CD4-positive, alpha-beta memory T cell (primary cell): ENCODE data around the gene CST6. TPM values are rescaled to one million over a fixed set of nuclear protein-coding genes. Genes with fewer than 3 reads are reported as not detected.

Source experiments
- CTCF ChIA-PET: fragments of 350-600 bp; sonication (Branson Sonifier 250); formaldehyde crosslinking; loops from one replicate; lab custom pipeline; 2021; ENCODE audit warnings: inconsistent platforms; ENCODE audit not compliant: partially characterized antibody; lab: Charles Lee
- POLR2A ChIA-PET: fragments of 350-600 bp; sonication (Branson Sonifier 250); formaldehyde crosslinking; loops from one replicate; lab custom pipeline; 2021; ENCODE audit not compliant: partially characterized antibody; lab: Charles Lee
- DNase-seq, 5 donors: peaks; one replicate each; pipeline versions ENCODE4 v3.0.0 to v3.0.0-alpha.2; 2020 to 2022; ENCODE audit warnings: mixed read lengths in 1 of 5
- H3K27ac ChIP-seq: one replicate; pipeline ENCODE4 v1.7.0; 2013; ENCODE audit warnings: low read depth, low read length
- H3K27me3 ChIP-seq: 2 replicates; pipeline ENCODE4 v1.7.0; 2013; ENCODE audit warnings: mild to moderate bottlenecking, low read length, moderate library complexity; ENCODE audit not compliant: insufficient read depth
- H3K36me3 ChIP-seq: 2 replicates; pipeline ENCODE4 v1.7.0; 2013; ENCODE audit warnings: mild to moderate bottlenecking, low read length, moderate library complexity; ENCODE audit not compliant: insufficient read depth
- H3K4me1 ChIP-seq: 2 replicates; pipeline ENCODE4 v1.7.0; 2013; ENCODE audit warnings: mild to moderate bottlenecking, low read length, moderate library complexity; ENCODE audit not compliant: insufficient read depth
- H3K4me3 ChIP-seq, 2 donors: one replicate each; pipeline ENCODE4 v1.7.0; 2013; ENCODE audit warnings: low read length in 2 of 2, mild to moderate bottlenecking in 1 of 2
- H3K9me3 ChIP-seq, 2 donors: one replicate each; pipeline ENCODE4 v1.7.0; 2013; ENCODE audit warnings: low read length in 2 of 2, control low read depth in 1 of 2; ENCODE audit not compliant: control insufficient read depth in 1 of 2
- H3K27ac Mint-ChIP-seq, 7 donors: one replicate each; pipeline ENCODE4 v1.8.0; 2020 to 2021; ENCODE audit warnings: mixed read lengths in 7 of 7, mild to moderate bottlenecking in 6 of 7, inconsistent platforms in 3 of 7, moderate library complexity in 3 of 7
- H3K27me3 Mint-ChIP-seq, 2 donors: one replicate each; pipeline ENCODE4 v1.8.0; 2020 to 2021; ENCODE audit warnings: mixed read lengths in 2 of 2
- H3K36me3 Mint-ChIP-seq, 2 donors: one replicate each; pipeline ENCODE4 v1.8.0; 2020 to 2021; ENCODE audit warnings: mixed read lengths in 2 of 2, inconsistent platforms in 1 of 2, mild to moderate bottlenecking in 1 of 2
- H3K4me1 Mint-ChIP-seq, 4 donors: one replicate each; pipeline ENCODE4 v1.8.0; 2020 to 2021; ENCODE audit warnings: mixed read lengths in 4 of 4, mild to moderate bottlenecking in 1 of 4
- H3K4me3 Mint-ChIP-seq, 8 donors: one replicate each; pipeline ENCODE4 v1.8.0; 2020 to 2021; ENCODE audit warnings: mixed read lengths in 8 of 8, mild to moderate bottlenecking in 7 of 8, moderate library complexity in 6 of 8, inconsistent platforms in 3 of 8
- H3K9me3 Mint-ChIP-seq, 8 donors: one replicate each; pipeline ENCODE4 v1.8.0; 2020 to 2021; ENCODE audit warnings: mixed read lengths in 8 of 8, mild to moderate bottlenecking in 5 of 8, inconsistent platforms in 3 of 8, moderate library complexity in 1 of 8
- intact Hi-C: fragments of 100-400 bp; cut with micrococcal nuclease; formaldehyde crosslinking; loops from one replicate; pipeline ENCODE4 v1.15.1; 2023
- polyA plus RNA-seq, 2 donors: library from polyadenylated mRNA; unstranded; fragments of 300-500 nt; fragmentation: Illumina TruSeq; gene quantifications; one replicate each; pipeline ENCODE4 v1.2.3, GENCODE V29; 2021
- total RNA-seq, 2 experiments: library from RNA; stranded (reverse); gene quantifications; one replicate each; pipeline ENCODE4 v1.2.3, GENCODE V29; 2021

CST6 gene
- total and polyA plus RNA-seq, 4 experiments from 2014 or later, result not detected

GRCh38 chr11:66055021-66055420 is 43.2 kb downstream of the CST6 start:
- H3K9me3 ChIP-seq, result no peaks in the 10 kb centered on the region
- H3K9me3 Mint-ChIP-seq, result no peaks in the 10 kb centered on the region
- intact Hi-C loops, result no loop called here

DNA sequence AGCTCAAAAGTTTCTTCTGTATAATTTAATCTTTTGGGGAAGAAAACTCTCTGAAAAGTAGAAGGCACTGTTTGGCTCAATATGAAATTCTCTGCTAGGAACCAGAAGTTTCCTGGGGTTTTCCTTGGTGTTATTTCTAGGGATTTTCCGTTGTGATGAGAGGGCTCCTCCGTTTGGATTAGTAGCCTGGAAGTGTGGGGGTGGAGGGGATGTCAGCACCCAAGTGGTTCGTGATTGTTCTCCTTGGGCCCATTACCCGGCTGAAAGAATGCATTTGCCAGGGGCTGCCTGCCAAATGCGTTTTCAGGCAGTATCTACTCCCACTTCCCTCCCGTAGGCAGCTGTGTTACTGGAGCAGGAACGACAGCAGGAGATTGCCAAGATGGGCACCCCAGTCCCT is 44.7 kb downstream of the CST6 start:
- peaks cover 16% of the 10 kb centered on the region for H3K4me1 ChIP-seq
- intact Hi-C loops, result no loop called here
- H3K4me3 ChIP-seq, result no peak overlapping the region
- H3K9me3 ChIP-seq, result no peaks in the 10 kb centered on the region
- ChIA-PET POLR2A (interaction anchor here (0.9 to 8.0 kb wide), 3 partner anchors 11 to 45 kb away, joined by 3 to 66 read pairs (median 4); partner anchors contain the start of gene PACS1), CTCF (interaction anchor here (1.9 to 6.7 kb wide), 2 partner anchors 10 to 11 kb away, joined by 11 to 104 read pairs; no protein-coding TSS in a partner anchor)
- Mint-ChIP-seq H3K9me3 (no peaks in the 10 kb centered on the region), H3K27ac (peak overlapping the region in 1 of 7 donors; percentile 17), H3K4me3 (no peak overlapping the region), H3K27me3 (no peaks in the 10 kb centered on the region), H3K36me3 (peaks cover 71 to 80% of the 10 kb centered on the region in 2 donors), H3K4me1 (peaks cover 8 to 31% (median 20%) of the 10 kb centered on the region in 4 donors)
- H3K27me3 ChIP-seq, result no peaks in the 10 kb centered on the region
- no peak for DNase-seq
- peaks cover 68% of the 10 kb centered on the region for H3K36me3 ChIP-seq
- H3K27ac ChIP-seq, result no peak overlapping the region

More at GRCh38 chr11:66055021-66055420, 43.2 kb downstream of the CST6 start:
- no peaks in the 10 kb centered on the region for H3K27me3 Mint-ChIP-seq
- Histone ChIP-seq H3K4me3 (no peak overlapping the region), H3K27me3 (no peaks in the 10 kb centered on the region), H3K27ac (peak overlapping the region; percentile 10), H3K4me1 (peaks cover 23% of the 10 kb centered on the region), H3K36me3 (peaks cover 54% of the 10 kb centered on the region)
- H3K4me3 Mint-ChIP-seq, result peak overlapping the region in 1 of 8 donors; percentile 76
- H3K36me3 Mint-ChIP-seq, result peaks cover 58 to 65% of the 10 kb centered on the region in 2 donors
- ChIA-PET CTCF (interaction anchor here (1.0 to 6.7 kb wide), 4 partner anchors 11 to 81 kb away, joined by 3 to 104 read pairs (median 20); no protein-coding TSS in a partner anchor), POLR2A (interaction anchor here (0.9 to 8.0 kb wide), 2 partner anchors 10 to 15 kb away, joined by 3 to 66 read pairs; partner anchors contain the start of gene PACS1)
- H3K27ac Mint-ChIP-seq, result peak overlapping the region in 3 of 7 donors; percentile 16 to 78 (median 19)
- DNase-seq, result no peak
- peaks cover 12 to 41% (median 26%) of the 10 kb centered on the region in 4 donors for H3K4me1 Mint-ChIP-seq

DNA sequence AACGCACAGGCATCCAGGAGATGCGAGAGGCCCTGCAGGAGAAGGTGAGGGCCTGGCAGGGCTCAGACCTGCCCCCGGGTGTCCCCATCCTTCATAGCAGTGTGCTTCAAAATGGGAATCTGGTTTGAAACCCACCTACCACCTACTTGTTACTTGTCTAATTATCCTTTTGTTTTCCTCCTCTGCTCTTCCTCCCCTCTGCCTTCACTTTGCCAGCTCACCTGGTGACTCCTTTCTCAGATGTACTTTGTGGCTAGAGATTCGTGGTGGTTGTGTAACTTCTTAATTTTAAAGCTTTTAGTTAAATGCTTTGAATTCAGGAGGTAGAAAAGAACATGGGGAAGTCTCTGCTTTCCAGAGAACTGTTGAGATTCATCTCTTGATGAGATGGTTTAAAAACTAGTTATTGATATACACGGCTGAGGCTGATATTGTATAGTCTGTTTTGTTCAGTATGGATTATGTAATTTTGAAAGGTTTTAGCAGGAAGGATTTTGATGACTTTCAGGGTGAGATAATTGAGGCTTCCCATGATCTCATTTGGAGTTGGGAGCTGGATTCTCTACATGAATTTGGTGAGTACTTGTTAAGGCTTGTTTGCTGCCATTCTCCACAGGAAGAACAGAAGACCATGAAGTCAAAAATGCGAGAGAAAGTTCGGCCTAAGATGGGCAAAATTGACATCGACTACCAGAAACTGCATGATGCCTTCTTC is 48.3 kb downstream of the CST6 start:
- Histone ChIP-seq H3K9me3 (no peaks in the 10 kb centered on the region), H3K4me3 (no peak overlapping the region), H3K36me3 (peaks cover 87% of the 10 kb centered on the region), H3K4me1 (no peaks in the 10 kb centered on the region), H3K27ac (no peak overlapping the region), H3K27me3 (no peaks in the 10 kb centered on the region)
- Mint-ChIP-seq H3K27ac (peak overlapping the region in 4 of 7 donors; percentile 6 to 87 (median 66)), H3K27me3 (no peaks in the 10 kb centered on the region), H3K4me1 (peaks cover 5 to 25% (median 10%) of the 10 kb centered on the region in 4 donors), H3K36me3 (peaks cover 82 to 91% of the 10 kb centered on the region in 2 donors), H3K9me3 (peaks cover 0 to 2% (median 0%) of the 10 kb centered on the region in 8 donors), H3K4me3 (no peak overlapping the region)
- ChIA-PET POLR2A (interaction anchor here (0.5 to 3.9 kb wide), 4 partner anchors 10 to 175 kb away, joined by 3 to 19 read pairs (median 3); partner anchors contain the start of gene PACS1), CTCF (interaction anchor here (1.1 to 2.8 kb wide), 3 partner anchors 8 to 73 kb away, joined by 3 to 25 read pairs (median 9); no protein-coding TSS in a partner anchor)
- intact Hi-C loops, result no loop called here
- no peak for DNase-seq

- H3K4me1 Mint-ChIP-seq, result peaks cover 7 to 25% (median 13%) of the 10 kb centered on the region in 4 donors
- ChIA-PET CTCF (interaction anchor here (11.2 kb wide), 1 partner anchor 73 kb away, joined by 178 read pairs; no protein-coding TSS in a partner anchor), POLR2A (no interaction called here)
- H3K27ac Mint-ChIP-seq, result peak overlapping the region in 5 of 7 donors; percentile 40 to 73 (median 62)
- H3K4me1 ChIP-seq, result no peaks in the 10 kb centered on the region
- H3K27me3 ChIP-seq, result no peaks in the 10 kb centered on the region
- intact Hi-C loops, result no loop called here
- H3K27ac ChIP-seq, result no peak overlapping the region
- H3K9me3 Mint-ChIP-seq, result peaks cover 0 to 5% (median 0%) of the 10 kb centered on the region in 8 donors
- H3K4me3 Mint-ChIP-seq, result no peak overlapping the region
- peaks cover 84% of the 10 kb centered on the region for H3K36me3 ChIP-seq
- peaks cover 81 to 87% of the 10 kb centered on the region in 2 donors for H3K36me3 Mint-ChIP-seq
- no peaks in the 10 kb centered on the region for H3K27me3 Mint-ChIP-seq
- no peak overlapping the region for H3K4me3 ChIP-seq
- no peaks in the 10 kb centered on the region for H3K9me3 ChIP-seq
- DNase-seq, result no peak
These were observed 49.5 kb downstream of the CST6 start for GRCh38 chr11:66061268-66061667.

- intact Hi-C loops, result no loop called here
- POLR2A ChIA-PET, result interaction anchor here (1.5 to 3.2 kb wide), 2 partner anchors 10 to 19 kb away, joined by 4 to 16 read pairs; partner anchors contain the start of gene SF3B2
- no peak overlapping the region for H3K27ac ChIP-seq
- CTCF ChIA-PET, result interaction anchor here (1.7 to 14.8 kb wide), 5 partner anchors 9 to 72 kb away, joined by 4 to 231 read pairs (median 146); partner anchors contain the start of gene SF3B2
- Mint-ChIP-seq H3K4me1 (peaks cover 11 to 30% (median 22%) of the 10 kb centered on the region in 4 donors), H3K27ac (peak overlapping the region in 3 of 7 donors; percentile 27 to 63 (median 40)), H3K4me3 (no peak overlapping the region), H3K27me3 (no peaks in the 10 kb centered on the region), H3K36me3 (peaks cover 81 to 87% of the 10 kb centered on the region in 2 donors), H3K9me3 (peaks cover 0 to 5% (median 0%) of the 10 kb centered on the region in 8 donors)
- DNase-seq, result no peak
- peaks cover 6% of the 10 kb centered on the region for H3K4me1 ChIP-seq
- no peaks in the 10 kb centered on the region for H3K9me3 ChIP-seq
- H3K4me3 ChIP-seq, result no peak overlapping the region
- H3K36me3 ChIP-seq, result peaks cover 86% of the 10 kb centered on the region
- no peaks in the 10 kb centered on the region for H3K27me3 ChIP-seq
These were observed 50.6 kb downstream of the CST6 start for GRCh38 chr11:66062408-66062807.

Other genes with a start within 250 kb of the CST6 start
- 10 to 100 TPM; 25.6 to 26.9 TPM for gene AP5B1, start 231.0 kb upstream of the CST6 start, total RNA-seq
- 10 to 100 TPM in 1 of 2 donors, 1 to 10 TPM in 1; 5.2 to 13.7 TPM for gene AP5B1, start 231.0 kb upstream of the CST6 start, polyA plus RNA-seq
- not detected for gene OVOL1, start 224.9 kb upstream of the CST6 start, total RNA-seq
- not detected for gene OVOL1, start 224.9 kb upstream of the CST6 start, polyA plus RNA-seq
- gene SNX32, start 178.0 kb upstream of the CST6 start, total RNA-seq, result under 1 TPM; 0.42 to 0.64 TPM
- gene SNX32, start 178.0 kb upstream of the CST6 start, polyA plus RNA-seq, result under 1 TPM; 0.68 to 0.93 TPM
- 100 to 1,000 TPM; 540 to 578 TPM for gene CFL1, start 153.8 kb upstream of the CST6 start, total RNA-seq
- gene CFL1, start 153.8 kb upstream of the CST6 start, polyA plus RNA-seq, result 1,000 to 10,000 TPM; 2,794 to 2,825 TPM
- gene MUS81, start 151.6 kb upstream of the CST6 start, total RNA-seq, result 10 to 100 TPM; 93.6 to 95.5 TPM
- 10 to 100 TPM; 24.0 to 31.1 TPM for gene MUS81, start 151.6 kb upstream of the CST6 start, polyA plus RNA-seq
- gene EFEMP2, start 139.2 kb upstream of the CST6 start, total RNA-seq, result 1 to 10 TPM; 6.0 to 8.3 TPM
- under 1 TPM; 0.40 to 0.55 TPM for gene EFEMP2, start 139.2 kb upstream of the CST6 start, polyA plus RNA-seq
- 10 to 100 TPM; 30.1 to 30.4 TPM for gene CTSW, start 132.2 kb upstream of the CST6 start, total RNA-seq
- gene CTSW, start 132.2 kb upstream of the CST6 start, polyA plus RNA-seq, result 100 to 1,000 TPM in 1 of 2 donors, 10 to 100 TPM in 1; 80.9 to 107 TPM
- gene FIBP, start 123.5 kb upstream of the CST6 start, total RNA-seq, result 10 to 100 TPM; 39.9 to 42.1 TPM
- 10 to 100 TPM; 79.3 to 99.0 TPM for gene FIBP, start 123.5 kb upstream of the CST6 start, polyA plus RNA-seq
- gene CCDC85B, start 121.3 kb upstream of the CST6 start, total RNA-seq, result 10 to 100 TPM; 22.9 to 24.9 TPM
- gene CCDC85B, start 121.3 kb upstream of the CST6 start, polyA plus RNA-seq, result 10 to 100 TPM; 60.0 to 68.3 TPM
- under 1 TPM; 0.39 to 0.79 TPM for gene FOSL1, start 111.6 kb upstream of the CST6 start, total RNA-seq
- under 1 TPM in 1 of 2 donors, not detected in 1; 0.81 TPM for gene FOSL1, start 111.6 kb upstream of the CST6 start, polyA plus RNA-seq
- 10 to 100 TPM; 57.1 to 59.5 TPM for gene C11orf68, start 92.9 kb upstream of the CST6 start, total RNA-seq
- gene C11orf68, start 92.9 kb upstream of the CST6 start, polyA plus RNA-seq, result 10 to 100 TPM; 48.0 to 81.6 TPM
- gene DRAP1, start 92.6 kb upstream of the CST6 start, total RNA-seq, result 10 to 100 TPM; 78.2 to 78.7 TPM
- gene DRAP1, start 92.6 kb upstream of the CST6 start, polyA plus RNA-seq, result 100 to 1,000 TPM in 1 of 2 donors, 10 to 100 TPM in 1; 90.4 to 102 TPM
- not detected for gene TSGA10IP, start 66.5 kb upstream of the CST6 start, total RNA-seq
- gene TSGA10IP, start 66.5 kb upstream of the CST6 start, polyA plus RNA-seq, result not detected
- gene SART1, start 50.3 kb upstream of the CST6 start, total RNA-seq, result 10 to 100 TPM; 83.9 to 90.6 TPM
- 10 to 100 TPM; 11.5 to 50.5 TPM for gene SART1, start 50.3 kb upstream of the CST6 start, polyA plus RNA-seq
- gene EIF1AD, start 9.9 kb upstream of the CST6 start, total RNA-seq, result 10 to 100 TPM; 60.2 to 65.4 TPM
- 10 to 100 TPM; 15.5 to 20.2 TPM for gene EIF1AD, start 9.9 kb upstream of the CST6 start, polyA plus RNA-seq
- gene BANF1, start 9.5 kb upstream of the CST6 start, total RNA-seq, result 10 to 100 TPM; 90.8 to 92.9 TPM
- 100 to 1,000 TPM; 159 to 163 TPM for gene BANF1, start 9.5 kb upstream of the CST6 start, polyA plus RNA-seq
- gene CATSPER1, start 14.5 kb downstream of the CST6 start, total RNA-seq, result not detected
- gene CATSPER1, start 14.5 kb downstream of the CST6 start, polyA plus RNA-seq, result not detected
- not detected for gene GAL3ST3, start 37.2 kb downstream of the CST6 start, total RNA-seq
- not detected for gene GAL3ST3, start 37.2 kb downstream of the CST6 start, polyA plus RNA-seq
- 100 to 1,000 TPM; 238 to 240 TPM for gene SF3B2, start 40.4 kb downstream of the CST6 start, total RNA-seq
- gene SF3B2, start 40.4 kb downstream of the CST6 start, polyA plus RNA-seq, result 100 to 1,000 TPM in 1 of 2 donors, 10 to 100 TPM in 1; 74.4 to 128 TPM
- gene PACS1, start 58.3 kb downstream of the CST6 start, total RNA-seq, result 100 to 1,000 TPM; 251 to 262 TPM
- gene PACS1, start 58.3 kb downstream of the CST6 start, polyA plus RNA-seq, result 100 to 1,000 TPM in 1 of 2 donors, 10 to 100 TPM in 1; 13.7 to 104 TPM
- 10 to 100 TPM; 33.6 to 34.0 TPM for gene KLC2, start 245.7 kb downstream of the CST6 start, total RNA-seq
- 1 to 10 TPM; 1.7 to 7.3 TPM for gene KLC2, start 245.7 kb downstream of the CST6 start, polyA plus RNA-seq